AG10803 (cell line): ENCODE results near the gene WDR93.

Experiments used
- DNase-seq: peaks from one replicate; pipeline ENCODE4 v3.0.0; 2010; ENCODE audit warnings: low read depth
- H3K4me3 ChIP-seq: 2 replicates; pipeline ENCODE4 v1.5.1; 2011; ENCODE audit warnings: mild to moderate bottlenecking, low read length, control low read depth
- TF ChIP-seq, protein P1 (sequence below): conservative IDR thresholded peaks from 2 replicates; pipeline ENCODE4 v1.5.1; 2011; ENCODE audit warnings: mild to moderate bottlenecking, low read length, control low read depth, inconsistent platforms

WDR93 gene

DNA sequence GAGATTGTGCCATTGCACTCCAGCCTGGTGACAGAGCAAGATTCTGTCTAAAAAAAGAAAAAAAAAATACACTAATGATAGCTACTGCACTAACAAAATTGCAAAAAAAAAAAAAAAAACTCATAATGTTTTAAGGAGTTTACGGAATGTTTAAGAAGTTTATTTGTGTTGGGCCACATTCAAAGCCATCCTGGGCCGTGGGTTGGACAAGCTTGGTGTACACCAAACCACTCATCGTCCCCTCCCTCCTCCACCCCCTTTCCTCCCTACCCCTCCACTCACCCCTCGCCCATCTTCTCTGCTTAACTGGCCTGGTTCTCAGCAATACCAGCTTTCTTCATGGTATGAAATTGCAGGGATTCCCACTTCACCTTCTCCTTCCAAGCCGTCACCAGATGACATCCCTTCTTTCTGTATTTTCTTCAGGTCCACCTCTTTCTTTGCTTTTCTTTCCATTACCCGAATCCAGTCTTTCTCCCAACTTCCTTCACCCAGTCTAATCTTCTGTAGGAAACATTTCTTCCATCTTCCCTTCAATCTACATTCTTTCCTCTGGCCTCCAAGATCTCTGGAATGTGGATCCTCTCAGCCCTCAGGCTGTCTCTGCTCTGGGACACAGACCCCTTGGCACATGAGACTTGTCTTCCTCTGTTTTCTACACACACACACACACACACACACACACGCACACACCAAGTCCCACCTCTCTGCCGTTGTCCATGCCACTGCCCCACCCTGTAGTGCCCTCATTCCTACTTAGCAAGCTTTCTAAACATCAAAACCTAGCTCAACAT is 63.9 kb downstream of the WDR93 start:
- TF ChIP-seq, protein P1, sequence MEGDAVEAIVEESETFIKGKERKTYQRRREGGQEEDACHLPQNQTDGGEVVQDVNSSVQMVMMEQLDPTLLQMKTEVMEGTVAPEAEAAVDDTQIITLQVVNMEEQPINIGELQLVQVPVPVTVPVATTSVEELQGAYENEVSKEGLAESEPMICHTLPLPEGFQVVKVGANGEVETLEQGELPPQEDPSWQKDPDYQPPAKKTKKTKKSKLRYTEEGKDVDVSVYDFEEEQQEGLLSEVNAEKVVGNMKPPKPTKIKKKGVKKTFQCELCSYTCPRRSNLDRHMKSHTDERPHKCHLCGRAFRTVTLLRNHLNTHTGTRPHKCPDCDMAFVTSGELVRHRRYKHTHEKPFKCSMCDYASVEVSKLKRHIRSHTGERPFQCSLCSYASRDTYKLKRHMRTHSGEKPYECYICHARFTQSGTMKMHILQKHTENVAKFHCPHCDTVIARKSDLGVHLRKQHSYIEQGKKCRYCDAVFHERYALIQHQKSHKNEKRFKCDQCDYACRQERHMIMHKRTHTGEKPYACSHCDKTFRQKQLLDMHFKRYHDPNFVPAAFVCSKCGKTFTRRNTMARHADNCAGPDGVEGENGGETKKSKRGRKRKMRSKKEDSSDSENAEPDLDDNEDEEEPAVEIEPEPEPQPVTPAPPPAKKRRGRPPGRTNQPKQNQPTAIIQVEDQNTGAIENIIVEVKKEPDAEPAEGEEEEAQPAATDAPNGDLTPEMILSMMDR, result no peak
- H3K4me3 ChIP-seq, result no peak overlapping the region
- peak; percentile 57 for DNase-seq

DNA sequence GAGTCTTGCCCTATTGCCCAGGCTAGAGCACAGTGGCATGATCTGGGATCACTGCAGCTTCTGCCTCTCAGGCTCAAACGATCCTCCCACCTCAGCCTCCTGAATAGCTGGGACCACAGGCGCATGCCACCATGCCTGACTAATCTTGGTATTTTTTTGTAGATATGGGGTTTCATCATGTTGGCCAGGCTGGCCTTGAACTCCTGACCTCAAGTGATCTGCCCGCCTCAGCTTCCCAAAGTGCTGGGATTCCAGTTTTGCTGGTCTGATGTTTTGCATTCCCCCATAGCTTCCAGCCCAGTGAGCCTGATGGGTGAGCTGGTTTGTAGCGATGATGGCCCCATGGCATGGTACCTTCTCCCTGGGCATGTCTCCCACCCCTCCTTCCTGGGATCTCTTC is 65.1 kb downstream of the WDR93 start:
- DNase-seq, result no peak
- TF ChIP-seq, protein P1, result no peak
- H3K4me3 ChIP-seq, result no peak overlapping the region

DNA sequence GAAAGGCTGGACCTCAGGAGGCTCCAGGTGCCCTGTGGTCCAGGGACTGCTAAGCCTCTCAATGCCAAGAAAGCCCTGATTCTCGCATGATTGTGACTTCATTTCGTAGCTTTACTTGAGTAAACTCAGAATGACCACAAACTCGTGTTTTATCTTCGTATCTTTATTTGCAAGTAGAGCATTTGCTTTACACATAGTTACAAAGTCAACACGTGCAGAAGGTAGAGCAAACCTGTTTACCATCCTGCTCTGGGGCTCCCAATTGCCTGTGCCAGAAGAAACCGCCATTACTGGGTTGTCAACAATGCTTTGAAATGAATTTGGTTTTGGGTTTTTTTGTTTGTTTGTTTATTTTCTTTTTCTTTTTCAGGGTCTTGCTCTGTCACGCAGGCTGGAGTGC is 66.3 kb downstream of the WDR93 start:
- DNase-seq, result no peak
- no peak overlapping the region for H3K4me3 ChIP-seq
- TF ChIP-seq, protein P1, result no peak

DNA sequence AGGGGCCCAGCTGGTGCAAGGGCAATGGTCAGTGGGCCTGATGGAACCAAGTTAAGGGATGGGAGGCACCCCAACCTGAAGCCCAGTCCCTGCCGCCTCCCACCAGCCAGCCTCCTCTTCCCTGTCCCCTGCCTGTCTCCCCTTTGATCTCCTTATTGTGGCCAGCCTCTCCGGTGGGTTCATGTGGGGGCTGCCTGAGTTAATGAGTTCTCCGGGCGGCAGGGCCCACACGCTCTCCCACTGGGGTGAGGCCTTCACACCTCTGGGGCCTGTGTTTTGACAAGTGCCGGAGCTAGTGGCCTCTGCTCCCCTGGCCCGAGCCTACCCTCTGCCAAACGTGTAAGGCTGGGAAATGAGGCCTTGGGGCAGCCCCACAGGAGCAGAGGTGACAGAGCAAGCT is 67.7 kb downstream of the WDR93 start:
- TF ChIP-seq, protein P1, result no peak
- no peak overlapping the region for H3K4me3 ChIP-seq
- no peak for DNase-seq

DNA sequence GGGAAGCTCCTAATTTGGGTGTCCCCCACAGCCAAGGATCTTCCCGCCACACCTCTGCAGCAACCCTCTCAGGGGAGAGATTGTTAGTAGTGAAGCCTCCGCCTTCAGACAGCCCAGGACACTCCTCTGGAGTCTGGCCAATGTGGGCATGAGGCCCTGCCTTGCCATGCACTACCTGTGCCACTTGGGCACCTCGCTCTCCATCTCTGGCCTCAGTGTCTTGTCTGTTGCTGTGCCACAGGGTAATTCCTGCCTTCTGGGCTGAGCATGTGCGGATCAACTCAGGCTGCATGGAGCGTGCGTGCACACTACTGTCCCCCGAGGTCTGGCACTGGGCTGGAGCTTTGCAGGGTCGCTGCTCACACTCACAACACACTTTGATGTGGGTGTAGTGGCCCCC is 68.4 kb downstream of the WDR93 start:
- TF ChIP-seq, protein P1, result no peak
- no peak for DNase-seq
- H3K4me3 ChIP-seq, result no peak overlapping the region

DNA sequence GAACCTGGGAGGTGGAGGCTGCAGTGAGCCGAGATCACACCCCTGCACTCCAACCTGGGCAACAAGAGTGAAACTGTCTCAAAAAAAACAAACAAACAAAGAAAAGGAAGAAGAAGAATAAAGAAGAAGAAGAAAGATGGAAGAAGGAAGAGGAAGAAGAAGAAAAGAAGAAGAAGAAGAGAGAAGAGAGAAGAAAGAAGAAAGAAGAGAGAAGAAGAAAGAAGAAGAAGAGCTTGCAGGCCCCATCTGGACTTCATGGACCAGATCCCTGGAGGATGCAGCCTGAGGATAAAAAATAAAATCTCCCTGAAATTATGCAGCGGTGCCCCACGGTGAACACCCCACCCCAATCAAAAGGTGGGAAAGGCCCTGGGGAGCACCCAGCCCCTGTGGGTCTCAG is 69.2 kb downstream of the WDR93 start:
- no peak for DNase-seq
- TF ChIP-seq, protein P1, result no peak
- no peak overlapping the region for H3K4me3 ChIP-seq

DNA sequence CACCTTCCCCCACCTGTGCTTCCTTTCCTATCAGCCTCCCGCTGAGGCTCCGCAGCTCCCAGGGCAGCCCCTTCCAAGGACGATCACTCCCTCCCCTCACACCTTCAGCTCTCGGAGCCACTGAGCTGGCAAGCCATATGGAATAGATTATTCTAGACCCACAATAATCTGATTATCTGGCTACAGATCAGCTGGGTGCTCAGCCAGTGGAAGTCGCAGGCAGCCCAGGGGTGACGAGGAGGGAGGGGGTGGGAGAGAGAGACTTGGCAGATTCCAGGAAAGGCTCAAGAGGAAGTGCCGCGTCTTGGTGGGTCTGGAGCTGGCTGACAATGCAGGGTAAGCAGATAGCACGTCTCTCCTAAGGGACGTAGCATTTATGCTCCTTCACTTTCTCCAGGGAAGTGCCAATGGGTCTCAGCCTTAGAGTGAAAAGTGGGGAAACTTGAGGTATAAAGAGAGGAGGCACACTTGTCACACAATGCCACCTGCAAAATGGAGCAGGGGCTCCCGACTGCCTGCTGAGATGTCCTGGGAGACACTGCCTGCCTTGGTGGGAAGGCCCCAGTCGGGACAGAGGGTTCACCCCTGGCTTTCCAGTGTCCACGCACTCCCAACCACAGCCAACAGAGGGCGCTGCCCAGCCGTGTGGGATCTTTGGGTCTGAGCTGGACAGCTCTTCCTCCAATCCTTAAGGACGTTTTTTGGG is 69.8 kb downstream of the WDR93 start:
- TF ChIP-seq, protein P1, result peak; percentile 94
- no peak overlapping the region for H3K4me3 ChIP-seq
- peak; percentile 54 for DNase-seq
